Uterus (tissue), 2 donors: ENCODE data around the gene VAPA.

Source experiments
- POLR2A ChIP-seq, 2 donors: fragments of 450-650 bp; IDR thresholded peaks; one replicate each; pipeline ENCODE4 v1.6.1; 2016; ENCODE audit warnings: antibody characterized with exemption in 2 of 2, mild to moderate bottlenecking in 1 of 2, moderate library complexity in 1 of 2
- TF ChIP-seq, protein P1 (sequence below), 4 experiments: fragments of 200-600 bp in 2 of 4; fragments of 450-650 bp in 2 of 4; sonication (generic) in 2 of 4; IDR thresholded peaks; one replicate each; pipeline ENCODE4 v1.5.1; 2016 to 2019; ENCODE audit warnings: antibody characterized with exemption in 4 of 4, mild to moderate bottlenecking in 2 of 4, moderate library complexity in 1 of 4

DNA sequence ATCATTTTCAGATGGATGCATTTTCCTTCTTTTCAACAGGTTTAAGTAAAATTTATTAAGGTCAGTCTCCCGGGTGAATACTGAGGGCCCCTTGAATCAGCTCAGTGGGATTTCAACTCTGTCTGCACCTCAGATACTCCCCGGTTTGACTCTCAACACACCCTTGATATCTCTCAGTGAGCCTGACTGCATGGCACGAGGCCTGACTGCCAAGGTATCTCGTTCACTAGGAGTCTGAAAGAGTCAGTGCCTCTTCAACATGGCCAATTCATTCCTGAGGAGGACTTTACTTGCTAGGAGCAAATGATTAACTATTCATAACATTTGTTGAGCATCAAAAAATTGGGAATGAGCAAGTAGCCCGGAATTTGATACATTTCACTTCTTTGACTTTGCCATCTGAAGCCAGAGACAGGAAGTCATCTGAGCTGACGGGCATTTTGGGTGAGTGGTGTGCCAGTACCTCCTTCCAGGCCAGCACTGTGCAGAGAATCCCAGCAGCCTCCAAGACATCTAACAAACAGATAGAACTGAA, 81.0 kb downstream of the VAPA start:
- TF ChIP-seq, protein P1, sequence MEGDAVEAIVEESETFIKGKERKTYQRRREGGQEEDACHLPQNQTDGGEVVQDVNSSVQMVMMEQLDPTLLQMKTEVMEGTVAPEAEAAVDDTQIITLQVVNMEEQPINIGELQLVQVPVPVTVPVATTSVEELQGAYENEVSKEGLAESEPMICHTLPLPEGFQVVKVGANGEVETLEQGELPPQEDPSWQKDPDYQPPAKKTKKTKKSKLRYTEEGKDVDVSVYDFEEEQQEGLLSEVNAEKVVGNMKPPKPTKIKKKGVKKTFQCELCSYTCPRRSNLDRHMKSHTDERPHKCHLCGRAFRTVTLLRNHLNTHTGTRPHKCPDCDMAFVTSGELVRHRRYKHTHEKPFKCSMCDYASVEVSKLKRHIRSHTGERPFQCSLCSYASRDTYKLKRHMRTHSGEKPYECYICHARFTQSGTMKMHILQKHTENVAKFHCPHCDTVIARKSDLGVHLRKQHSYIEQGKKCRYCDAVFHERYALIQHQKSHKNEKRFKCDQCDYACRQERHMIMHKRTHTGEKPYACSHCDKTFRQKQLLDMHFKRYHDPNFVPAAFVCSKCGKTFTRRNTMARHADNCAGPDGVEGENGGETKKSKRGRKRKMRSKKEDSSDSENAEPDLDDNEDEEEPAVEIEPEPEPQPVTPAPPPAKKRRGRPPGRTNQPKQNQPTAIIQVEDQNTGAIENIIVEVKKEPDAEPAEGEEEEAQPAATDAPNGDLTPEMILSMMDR (IDR thresholded peaks at IDR 0.05) = no peak
- no peak for TF ChIP-seq POLR2A (IDR thresholded peaks at IDR 0.05)
